T-helper 22 cell (primary cell): ENCODE data around the gene BTC.
"Not testable (repeated sequence)": the region's sequence is repeated elsewhere in the genome, so short reads cannot be mapped to it uniquely, and the experiment has no call there.

Experiments used
- DNase-seq: peaks from one replicate; pipeline ENCODE4 v3.0.0-alpha.2; 2020; ENCODE audit warnings: low read depth

BTC gene

GRCh38 chr4:74794382-74795010 is at the start of gene BTC:
Gene BTC (minus strand): TSS chr4:74794523. CDS start chr4:74794325, 198 bp downstream.
- no peak for DNase-seq

GRCh38 chr4:74840936-74841509 is 46.7 kb upstream of the BTC start:
- no peak for DNase-seq

GRCh38 chr4:74838746-74839370 is 44.5 kb upstream of the BTC start:
- no peak for DNase-seq

- no peak for DNase-seq
These were observed 36.6 kb upstream of the BTC start for GRCh38 chr4:74830928-74831327.

- no peak for DNase-seq
These were observed 28.9 kb upstream of the BTC start for GRCh38 chr4:74823194-74823593.

- no peak for DNase-seq
These were observed 28.3 kb upstream of the BTC start for GRCh38 chr4:74822603-74823002.

- no peak for DNase-seq
These were observed 27.2 kb upstream of the BTC start for GRCh38 chr4:74821541-74821940.

- no peak for DNase-seq
These were observed 19.7 kb upstream of the BTC start for GRCh38 chr4:74814052-74814451.

GRCh38 chr4:74812056-74812455 is 17.7 kb upstream of the BTC start:
- DNase-seq = not testable (repeated sequence)

- no peak for DNase-seq
These were observed 11.3 kb upstream of the BTC start for GRCh38 chr4:74805601-74806000.

GRCh38 chr4:74800310-74800709 is 6.0 kb upstream of the BTC start:
- no peak for DNase-seq

GRCh38 chr4:74796631-74797030 is 2.3 kb upstream of the BTC start:
- DNase-seq = no peak

- DNase-seq = no peak
These were observed 454 bp downstream of the BTC start for GRCh38 chr4:74793757-74794381.

GRCh38 chr4:74790652-74791051 is 3.7 kb downstream of the BTC start:
- no peak for DNase-seq

- DNase-seq = no peak
These were observed 4.8 kb downstream of the BTC start for GRCh38 chr4:74789518-74789917.

- DNase-seq = no peak
These were observed 16.8 kb downstream of the BTC start for GRCh38 chr4:74777531-74777930.

GRCh38 chr4:74772783-74773182 is 21.5 kb downstream of the BTC start:
- no peak for DNase-seq

- DNase-seq = no peak
These were observed 22.2 kb downstream of the BTC start for GRCh38 chr4:74772106-74772505.

GRCh38 chr4:74770226-74770910 is 24.0 kb downstream of the BTC start:
- no peak for DNase-seq

GRCh38 chr4:74768857-74769525 is 25.3 kb downstream of the BTC start:
- DNase-seq = no peak

GRCh38 chr4:74764119-74764518 is 30.2 kb downstream of the BTC start:
- no peak for DNase-seq

GRCh38 chr4:74758551-74759145 is 35.7 kb downstream of the BTC start:
- DNase-seq = no peak
